VCaP (cell line): ENCODE measurements around the gene RGL1.
A peak's percentile ranks its signal among the peaks of the same experiment; 100 is the strongest.
"Not testable (repeated sequence)": the region's sequence is repeated elsewhere in the genome, so short reads cannot be mapped to it uniquely, and the experiment has no call there.

Experiments
- H3K27ac ChIP-seq: fragments of 450-650 bp; 2 replicates; pipeline ENCODE4 v1.5.1; 2017
- CTCF ChIP-seq: fragments of 450-650 bp; conservative IDR thresholded peaks from 2 replicates; pipeline ENCODE4 v1.5.1; 2017; ENCODE audit warnings: mild to moderate bottlenecking, moderate library complexity

RGL1 gene

GRCh38 chr1:183804916-183805841 is at the start of gene RGL1:
RGL1 (plus strand) TSS chr1:183805120; CDS start chr1:183805298, 178 bp downstream.
- H3K27ac ChIP-seq, result peak within 1 kb of the TSS; percentile 87
- TF ChIP-seq CTCF, result no peak

- H3K27ac ChIP-seq, result no peak overlapping the region
- TF ChIP-seq CTCF, result no peak
Observed at GRCh38 chr1:183756326-183756725, 48.6 kb upstream of the RGL1 start.

GRCh38 chr1:183757061-183757460 is 47.9 kb upstream of the RGL1 start:
- no peak for TF ChIP-seq CTCF
- no peak overlapping the region for H3K27ac ChIP-seq

- no peak for TF ChIP-seq CTCF
- H3K27ac ChIP-seq, result no peak overlapping the region
Observed at GRCh38 chr1:183758913-183759312, 46.0 kb upstream of the RGL1 start.

GRCh38 chr1:183760661-183761060 is 44.3 kb upstream of the RGL1 start:
- no peak overlapping the region for H3K27ac ChIP-seq
- no peak for TF ChIP-seq CTCF

GRCh38 chr1:183761871-183762270 is 43.0 kb upstream of the RGL1 start:
- no peak for TF ChIP-seq CTCF
- H3K27ac ChIP-seq, result no peak overlapping the region

- H3K27ac ChIP-seq, result not testable (repeated sequence)
Observed at GRCh38 chr1:183762856-183763255, 42.1 kb upstream of the RGL1 start.

GRCh38 chr1:183764981-183765380 is 39.9 kb upstream of the RGL1 start:
- no peak for TF ChIP-seq CTCF
- H3K27ac ChIP-seq, result no peak overlapping the region
